HK-2 (cell line): ENCODE measurements around the gene ZNF692.
"Not testable (repeated sequence)": the region's sequence is repeated elsewhere in the genome, so short reads cannot be mapped to it uniquely, and the experiment has no call there.

Source experiments
- DNase-seq: peaks from one replicate; pipeline ENCODE4 v3.0.0-alpha.2; 2018; ENCODE audit not compliant: unreplicated experiment

The ZNF692 gene

DNA sequence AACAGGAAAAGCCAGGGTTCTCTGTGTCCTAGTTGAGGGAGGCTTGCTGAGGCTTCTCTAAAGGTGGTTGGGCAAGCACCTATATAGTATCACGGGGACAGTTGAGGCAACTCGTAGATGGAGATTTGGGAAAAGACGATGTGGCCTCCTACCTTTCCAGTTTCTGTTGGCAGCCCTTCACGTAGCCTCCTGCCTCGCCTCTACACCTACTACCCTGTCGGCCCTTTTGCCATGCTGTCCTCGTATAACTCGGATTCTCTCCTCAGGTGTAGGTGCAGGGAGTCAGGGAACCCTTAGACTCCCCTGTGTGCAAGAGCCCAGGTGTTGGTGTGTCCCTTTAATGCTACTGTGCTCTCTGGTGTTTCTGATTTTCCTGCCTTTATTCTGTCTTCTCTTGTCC is 10.3 kb downstream of the ZNF692 start:
- DNase-seq, result no peak

DNA sequence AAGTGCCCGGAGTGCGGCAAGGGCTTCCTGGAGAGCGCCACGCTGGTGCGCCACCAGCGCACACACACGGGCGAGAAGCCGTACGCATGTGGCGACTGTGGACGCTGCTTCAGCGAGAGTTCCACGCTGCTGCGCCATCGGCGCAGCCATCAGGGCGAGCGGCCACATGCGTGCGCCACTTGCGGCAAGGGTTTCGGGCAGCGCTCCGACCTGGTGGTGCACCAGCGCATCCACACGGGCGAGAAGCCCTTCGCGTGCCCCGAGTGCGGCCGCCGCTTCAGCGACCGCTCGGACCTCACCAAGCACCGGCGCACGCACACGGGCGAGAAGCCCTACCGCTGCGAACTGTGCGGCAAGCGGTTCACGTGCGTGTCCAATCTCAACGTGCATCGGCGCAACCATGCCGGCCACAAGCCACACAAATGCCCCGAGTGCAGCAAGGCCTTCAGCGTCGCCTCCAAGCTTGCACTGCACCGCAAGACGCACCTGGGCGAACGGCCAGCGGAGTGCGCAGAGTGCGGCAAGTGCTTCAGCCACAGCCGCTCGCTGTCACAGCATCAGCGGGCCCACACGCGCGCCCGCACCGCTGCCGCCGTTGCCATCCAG is 10.8 kb downstream of the ZNF692 start:
- DNase-seq, result no peak

DNA sequence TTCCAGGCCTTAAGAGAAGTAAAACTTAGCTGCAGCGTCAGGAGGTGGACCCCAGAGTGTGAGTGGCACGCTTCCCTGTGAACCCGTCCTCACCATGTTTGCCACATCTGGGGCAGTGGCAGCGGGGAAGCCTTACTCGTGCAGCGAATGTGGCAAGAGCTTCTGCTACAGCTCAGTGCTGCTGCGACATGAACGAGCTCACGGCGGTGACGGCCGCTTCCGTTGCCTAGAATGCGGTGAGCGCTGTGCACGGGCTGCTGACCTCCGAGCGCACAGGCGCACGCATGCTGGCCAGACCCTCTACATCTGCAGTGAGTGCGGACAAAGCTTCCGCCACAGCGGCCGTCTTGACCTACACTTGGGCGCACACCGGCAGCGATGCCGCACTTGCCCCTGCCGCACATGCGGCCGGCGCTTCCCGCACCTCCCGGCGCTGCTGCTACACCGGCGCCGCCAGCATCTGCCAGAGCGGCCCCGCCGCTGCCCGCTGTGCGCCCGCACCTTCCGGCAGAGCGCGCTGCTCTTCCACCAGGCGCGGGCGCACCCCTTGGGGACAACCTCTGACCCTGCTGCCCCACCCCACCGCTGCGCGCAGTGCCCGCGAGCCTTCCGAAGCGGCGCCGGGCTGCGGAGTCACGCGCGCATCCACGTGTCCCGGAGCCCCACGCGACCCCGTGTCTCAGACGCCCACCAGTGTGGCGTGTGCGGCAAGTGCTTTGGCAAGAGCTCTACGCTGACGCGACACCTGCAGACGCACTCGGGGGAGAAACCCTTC is 11.5 kb downstream of the ZNF692 start:
- no peak for DNase-seq

DNA sequence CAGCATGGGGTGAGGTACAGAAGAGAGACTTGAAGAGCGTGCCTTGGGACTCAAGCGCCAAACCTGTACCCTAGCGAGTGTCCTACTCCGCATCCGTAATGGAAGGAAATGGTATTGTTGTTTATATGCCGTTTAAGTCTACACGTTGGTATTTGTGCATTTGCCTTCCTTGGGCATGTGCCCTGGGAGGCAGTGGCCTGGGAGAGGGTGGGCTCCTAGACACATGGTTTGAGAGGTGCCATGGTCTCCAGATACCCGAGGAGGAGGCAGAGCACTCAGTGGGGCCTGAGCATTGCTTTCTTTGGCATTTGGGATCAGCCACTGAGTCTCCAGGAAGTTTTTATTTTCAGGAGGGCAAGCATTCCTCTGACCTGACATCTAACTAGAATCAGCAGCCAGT is 14.4 kb downstream of the ZNF692 start:
- no peak for DNase-seq

DNA sequence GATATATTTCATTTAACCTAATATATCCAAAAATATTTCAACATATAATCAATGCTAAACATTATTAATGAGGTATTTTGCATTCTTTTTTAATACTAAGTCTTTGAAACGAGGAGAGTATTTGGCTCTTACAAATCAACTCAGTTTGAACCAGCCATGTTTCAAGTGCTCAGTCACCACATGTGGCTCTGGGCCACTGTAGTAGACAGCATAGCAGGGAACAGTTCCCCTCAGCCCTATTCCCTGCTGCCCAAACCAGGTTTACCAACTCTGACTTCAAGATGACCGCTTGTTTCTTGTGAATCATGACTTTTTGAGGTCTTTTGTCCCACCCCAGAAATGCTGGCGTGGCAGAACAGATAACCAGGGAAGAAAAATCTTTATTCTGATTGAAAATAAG is 15.2 kb downstream of the ZNF692 start:
- no peak for DNase-seq

- DNase-seq, result no peak
Observed at GRCh38 chr1:248842781-248843331, 16.0 kb downstream of the ZNF692 start.

- no peak for DNase-seq
Observed at GRCh38 chr1:248841702-248842395, 17.0 kb downstream of the ZNF692 start.

GRCh38 chr1:248840946-248841345 is 17.9 kb downstream of the ZNF692 start:
- no peak for DNase-seq

DNA sequence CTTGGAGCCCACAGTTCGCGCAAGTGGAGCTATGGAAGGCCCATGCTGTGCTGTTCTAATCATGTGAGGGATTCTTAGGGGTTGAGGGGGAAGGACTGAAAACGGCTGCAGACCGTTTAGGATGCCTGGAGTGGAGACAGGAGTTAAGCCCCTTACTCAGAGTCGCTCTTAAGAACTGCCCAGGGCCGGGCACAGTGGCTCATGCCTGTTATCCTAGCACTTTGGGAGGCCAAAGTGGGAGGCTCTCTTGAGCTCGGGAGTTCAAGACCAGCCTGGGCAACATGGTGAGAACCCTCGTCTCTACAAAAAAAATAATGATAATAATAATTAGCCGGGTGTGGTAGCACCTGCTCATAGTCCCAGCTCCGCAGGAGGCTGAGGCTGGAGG is 19.7 kb downstream of the ZNF692 start:
- no peak for DNase-seq

DNA sequence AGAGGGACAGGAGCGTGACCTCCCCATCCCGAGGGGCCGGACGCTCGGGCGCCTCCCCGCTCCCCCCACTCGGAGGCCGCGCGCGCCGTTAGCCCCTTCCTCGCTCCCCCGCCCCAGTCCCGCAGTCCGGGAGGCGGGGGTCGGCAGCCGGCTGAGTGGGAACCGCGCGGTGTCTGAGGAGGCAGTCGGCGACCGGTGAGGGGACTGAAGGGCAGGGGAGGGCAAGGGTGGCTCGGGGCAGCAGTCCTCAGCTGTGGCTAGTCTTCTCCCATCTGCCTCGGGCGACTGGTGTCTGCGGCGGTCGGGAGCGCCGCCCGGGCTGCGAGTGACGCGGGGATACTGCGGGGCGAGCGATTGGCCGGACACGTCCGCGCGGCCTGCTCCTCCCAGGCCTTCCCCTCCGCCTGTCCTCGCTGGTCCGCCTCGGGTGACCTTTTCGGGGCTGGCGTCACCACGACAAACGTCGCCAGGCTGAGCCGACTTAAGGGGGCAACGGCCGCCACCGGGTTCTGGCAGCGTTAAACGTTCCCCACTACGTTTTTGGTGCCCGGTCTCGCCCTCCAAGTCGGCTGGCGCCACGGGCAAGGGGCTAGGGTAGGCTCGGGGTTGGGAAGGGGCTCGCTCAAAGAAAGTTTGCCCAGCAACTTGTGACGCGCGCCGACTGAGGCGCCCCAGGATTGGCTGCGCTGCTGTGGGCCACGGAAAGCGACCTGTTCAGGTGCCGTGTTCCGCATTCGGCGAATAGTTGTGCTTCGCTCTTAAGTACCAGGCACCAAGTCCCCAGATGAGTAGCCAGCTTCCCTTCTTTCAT is 20.3 kb downstream of the ZNF692 start:
- peak; percentile 94 for DNase-seq

DNA sequence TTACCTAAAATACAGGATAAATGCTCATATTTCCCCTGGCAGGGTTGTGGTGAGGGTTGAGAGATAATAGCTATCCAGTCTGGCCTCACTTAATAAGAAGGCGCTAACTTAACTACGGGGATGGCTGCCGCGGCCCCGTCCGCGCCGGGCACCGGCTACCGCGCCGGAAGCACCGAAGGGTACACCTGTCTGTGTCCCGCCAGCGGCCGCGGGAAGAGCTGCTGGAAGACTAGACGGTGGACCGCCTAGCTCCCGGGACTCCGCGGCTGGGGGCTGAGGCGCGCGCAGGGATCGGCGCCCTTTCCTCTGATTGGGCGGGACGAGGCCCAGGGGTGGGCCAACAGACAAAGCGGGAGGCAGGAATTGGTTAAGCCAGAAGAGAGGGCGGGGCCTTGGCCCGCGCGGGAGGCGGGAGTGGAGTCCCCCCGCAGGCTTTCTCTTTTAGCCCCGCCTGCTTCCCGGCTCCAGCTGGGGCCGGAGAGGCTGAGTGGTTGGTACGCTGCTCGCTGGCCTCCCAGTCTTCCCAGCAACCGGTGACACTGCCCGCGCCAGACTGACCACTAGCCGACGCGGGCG is 21.0 kb downstream of the ZNF692 start, which contains the start of gene ZNF672:
Gene ZNF672, plus strand, starts transcription at position 444 of the 576 bp plus-strand sequence. CDS start 9,051 bp downstream, outside the sequence.
- peak; percentile 99 for DNase-seq

GRCh38 chr1:248837045-248837780 is 21.7 kb downstream of the ZNF692 start:
- no peak for DNase-seq

DNA sequence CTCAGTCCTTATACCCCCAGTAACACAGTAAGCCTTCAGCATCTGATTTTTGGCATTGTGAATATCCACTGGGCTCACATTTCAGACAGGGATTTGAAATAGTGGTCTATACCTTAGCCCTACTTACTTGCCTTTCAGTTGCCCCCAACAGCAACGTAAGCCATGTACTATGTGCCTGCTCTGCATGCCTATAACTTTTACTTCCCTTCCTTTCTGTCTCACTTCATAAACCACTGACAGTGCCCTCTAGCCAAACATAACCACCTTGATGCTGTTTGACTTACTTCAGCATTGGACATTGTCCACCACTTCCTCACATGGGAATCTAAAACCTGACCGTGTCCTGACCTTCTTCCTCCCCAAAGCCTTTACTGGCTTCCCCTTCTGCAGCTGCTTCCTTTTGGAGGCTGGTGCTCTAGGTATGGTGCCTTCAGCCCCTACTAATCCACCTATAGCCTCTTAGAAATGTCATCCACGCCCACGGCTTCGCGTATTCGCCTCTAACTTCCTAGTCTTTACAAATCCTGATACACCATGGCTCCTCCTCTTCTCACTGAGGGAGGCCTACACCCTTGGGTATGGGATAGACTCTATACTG is 24.4 kb downstream of the ZNF692 start:
- no peak for DNase-seq

GRCh38 chr1:248831842-248832241 is 27.0 kb downstream of the ZNF692 start:
- DNase-seq, result no peak

DNA sequence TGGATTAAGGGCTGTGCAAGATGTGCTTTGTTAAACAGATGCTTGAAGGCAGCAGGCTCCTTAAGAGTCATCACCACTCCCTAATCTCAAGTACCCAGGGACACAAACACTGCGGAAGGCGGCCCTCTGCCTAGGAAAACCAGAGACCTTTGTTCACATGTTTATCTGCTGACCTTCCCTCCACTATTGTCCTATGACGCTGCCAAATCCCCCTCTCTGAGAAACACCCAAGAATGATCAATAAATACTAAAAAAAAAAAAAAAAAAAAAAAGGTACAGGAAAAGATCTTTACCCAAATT is 28.2 kb downstream of the ZNF692 start:
- DNase-seq, result not testable (repeated sequence)

- DNase-seq, result no peak
Observed at GRCh38 chr1:248828845-248829244, 30.0 kb downstream of the ZNF692 start.

DNA sequence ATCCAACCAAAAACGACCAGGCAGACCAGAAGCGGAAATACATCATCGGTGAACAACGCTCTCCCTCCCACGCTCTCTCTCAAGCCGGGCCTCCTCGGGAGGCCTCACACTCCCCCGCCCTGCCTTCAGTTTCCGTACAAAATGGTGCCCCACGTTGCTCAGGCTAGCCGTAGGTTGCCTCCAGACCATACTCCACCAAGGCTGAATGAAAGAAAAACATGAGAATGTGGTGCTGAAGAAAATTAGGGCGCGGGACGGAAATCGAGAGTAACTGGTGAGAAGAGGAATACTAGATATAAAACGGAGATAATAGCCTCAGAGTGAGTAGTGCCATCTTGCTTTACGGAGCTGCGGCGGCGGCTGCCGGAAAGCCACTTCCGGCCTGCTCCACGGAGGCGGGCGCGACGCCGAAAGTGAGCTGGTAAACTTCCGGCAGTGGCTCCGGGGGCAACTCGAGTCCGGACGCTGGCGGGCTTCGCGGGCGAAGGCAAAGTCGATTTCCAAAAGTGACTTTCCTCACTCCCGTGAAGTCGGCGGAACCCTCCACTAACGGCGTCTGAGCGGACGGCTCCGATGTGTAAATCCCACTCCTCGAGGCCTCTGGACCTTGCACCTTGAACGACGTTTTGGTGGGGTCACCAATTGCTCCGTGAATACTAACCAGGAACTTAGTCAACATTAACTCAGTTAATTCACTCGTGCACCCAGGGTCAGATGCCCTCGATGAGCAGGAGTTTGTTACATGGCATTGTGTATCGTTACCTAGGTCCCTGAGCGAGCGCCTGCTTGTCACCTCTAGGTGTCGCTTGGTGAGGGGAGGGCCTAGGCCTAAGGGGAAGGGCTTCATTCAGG is 32.8 kb downstream of the ZNF692 start, which contains the start of gene SH3BP5L:
Gene SH3BP5L, minus strand, starts transcription at position 7 of the 852 bp plus-strand sequence. CDS start 980 bp downstream, outside the sequence.
- peak; percentile 93 for DNase-seq

GRCh38 chr1:248825573-248825908 is 33.3 kb downstream of the ZNF692 start:
- DNase-seq, result no peak

DNA sequence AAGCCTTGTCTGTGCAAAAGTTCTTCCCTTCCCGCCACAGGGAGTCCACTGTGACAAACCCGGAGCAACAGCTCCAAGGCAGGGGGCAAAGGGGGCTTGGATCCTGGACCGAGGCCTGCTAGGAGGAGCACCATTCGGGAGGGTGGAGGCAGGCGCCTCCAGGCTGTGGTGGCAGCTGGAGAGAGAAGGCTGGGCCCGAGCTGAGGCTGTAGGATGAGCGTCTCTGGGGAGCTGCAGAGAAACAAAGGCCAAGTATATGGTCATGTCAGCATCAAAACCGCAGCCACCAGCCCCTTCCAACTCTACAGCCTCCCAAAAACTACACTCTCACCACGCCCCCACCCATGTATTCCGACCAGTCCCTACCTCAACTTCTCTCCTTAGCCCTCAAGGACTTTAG is 33.7 kb downstream of the ZNF692 start:
- no peak for DNase-seq
